ENCODE data around the gene DDR1. TPM values are rescaled to one million over a fixed set of nuclear protein-coding genes. Genes with fewer than 3 reads are reported as not detected.
"Not testable (repeated sequence)": the region's sequence is repeated elsewhere in the genome, so short reads cannot be mapped to it uniquely, and the experiment has no call there.

Gene DDR1
- total and polyA plus RNA-seq, 12 donors, result 7.3 to 49.2 (median 23.3) TPM

DNA sequence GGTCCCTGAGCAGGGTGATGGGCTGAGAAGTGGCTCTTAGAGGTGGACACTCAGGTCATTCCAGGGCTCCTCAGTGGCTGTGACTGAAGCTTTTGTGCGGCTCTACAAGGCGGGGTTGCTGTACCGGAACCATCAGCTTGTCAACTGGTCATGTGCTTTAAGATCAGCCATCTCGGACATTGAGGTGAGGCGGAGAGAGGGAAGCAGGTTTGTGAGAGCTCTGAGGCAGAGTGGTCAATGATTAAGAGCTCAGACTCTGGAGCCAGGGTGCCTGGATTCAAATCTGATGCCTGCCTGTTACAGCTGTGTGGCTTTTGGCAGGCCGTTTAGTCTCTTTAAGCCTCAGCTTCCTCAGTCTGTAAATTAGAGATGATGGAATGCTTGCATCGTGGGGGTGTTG lies 32.7 kb downstream of the DDR1 start:
- TF ChIP-seq, protein P1, sequence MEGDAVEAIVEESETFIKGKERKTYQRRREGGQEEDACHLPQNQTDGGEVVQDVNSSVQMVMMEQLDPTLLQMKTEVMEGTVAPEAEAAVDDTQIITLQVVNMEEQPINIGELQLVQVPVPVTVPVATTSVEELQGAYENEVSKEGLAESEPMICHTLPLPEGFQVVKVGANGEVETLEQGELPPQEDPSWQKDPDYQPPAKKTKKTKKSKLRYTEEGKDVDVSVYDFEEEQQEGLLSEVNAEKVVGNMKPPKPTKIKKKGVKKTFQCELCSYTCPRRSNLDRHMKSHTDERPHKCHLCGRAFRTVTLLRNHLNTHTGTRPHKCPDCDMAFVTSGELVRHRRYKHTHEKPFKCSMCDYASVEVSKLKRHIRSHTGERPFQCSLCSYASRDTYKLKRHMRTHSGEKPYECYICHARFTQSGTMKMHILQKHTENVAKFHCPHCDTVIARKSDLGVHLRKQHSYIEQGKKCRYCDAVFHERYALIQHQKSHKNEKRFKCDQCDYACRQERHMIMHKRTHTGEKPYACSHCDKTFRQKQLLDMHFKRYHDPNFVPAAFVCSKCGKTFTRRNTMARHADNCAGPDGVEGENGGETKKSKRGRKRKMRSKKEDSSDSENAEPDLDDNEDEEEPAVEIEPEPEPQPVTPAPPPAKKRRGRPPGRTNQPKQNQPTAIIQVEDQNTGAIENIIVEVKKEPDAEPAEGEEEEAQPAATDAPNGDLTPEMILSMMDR (IDR thresholded peaks at IDR 0.05), result no peak
- intact Hi-C loops (cut with DNase I), result loop anchor here in 7 of 10 donors (2.0 to 10.0 kb wide), 7 partner anchors 125 to 170 kb away; no protein-coding TSS in a partner anchor
- no peak for DNase-seq

DNA sequence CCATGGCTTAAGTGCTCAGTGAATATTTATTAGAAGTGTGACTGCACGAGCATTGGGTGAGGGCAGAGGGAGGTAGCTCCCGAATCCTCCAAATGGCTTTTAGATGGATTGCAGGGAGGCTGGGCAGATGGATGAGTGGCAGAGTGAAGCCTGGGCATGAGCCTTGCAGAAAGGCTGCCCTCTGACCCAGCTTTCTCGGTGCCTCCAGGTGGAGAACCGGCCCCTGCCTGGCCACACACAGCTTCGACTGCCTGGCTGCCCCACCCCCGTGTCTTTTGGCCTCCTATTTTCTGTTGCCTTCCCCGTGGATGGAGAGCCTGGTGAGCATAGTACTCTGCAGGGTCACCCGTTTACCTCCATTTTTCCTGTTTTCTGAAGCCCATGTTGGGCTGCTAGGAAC lies 33.2 kb downstream of the DDR1 start:
- ATAC-seq (no peak), DNase-seq (no peak)
- intact Hi-C loops (cut with DNase I), result loop anchor here in 7 of 10 donors (2.0 to 10.0 kb wide), 7 partner anchors 125 to 170 kb away; no protein-coding TSS in a partner anchor
- H3K36me3 ChIP-seq, result peaks cover 0 to 72% (median 46%) of the 10 kb centered on the region in 9 donors
- TF ChIP-seq, protein P1 (IDR thresholded peaks at IDR 0.05), result no peak
- H3K27me3 ChIP-seq, result no peaks in the 10 kb centered on the region
- peaks cover 5 to 26% (median 23%) of the 10 kb centered on the region in 9 donors for H3K4me1 ChIP-seq
- WGBS, 2 donors, result 94 to 95% methylated on average over 8 of the region's 8 CpGs
- H3K27ac ChIP-seq, result no peak overlapping the region
- H3K4me3 ChIP-seq, result no peak overlapping the region
- no peaks in the 10 kb centered on the region for H3K9me3 ChIP-seq

More for the DNA sequence above, 32.7 kb downstream of the DDR1 start:
- no peak for ATAC-seq
- Histone ChIP-seq H3K4me1 (peaks cover 5 to 26% (median 23%) of the 10 kb centered on the region in 9 donors), H3K27me3 (no peaks in the 10 kb centered on the region), H3K27ac (no peak overlapping the region), H3K9me3 (no peaks in the 10 kb centered on the region), H3K4me3 (no peak overlapping the region), H3K36me3 (peaks cover 0 to 72% (median 44%) of the 10 kb centered on the region in 9 donors)
- WGBS, 2 donors, result 96% methylated on average over 7 of the region's 7 CpGs

DNA sequence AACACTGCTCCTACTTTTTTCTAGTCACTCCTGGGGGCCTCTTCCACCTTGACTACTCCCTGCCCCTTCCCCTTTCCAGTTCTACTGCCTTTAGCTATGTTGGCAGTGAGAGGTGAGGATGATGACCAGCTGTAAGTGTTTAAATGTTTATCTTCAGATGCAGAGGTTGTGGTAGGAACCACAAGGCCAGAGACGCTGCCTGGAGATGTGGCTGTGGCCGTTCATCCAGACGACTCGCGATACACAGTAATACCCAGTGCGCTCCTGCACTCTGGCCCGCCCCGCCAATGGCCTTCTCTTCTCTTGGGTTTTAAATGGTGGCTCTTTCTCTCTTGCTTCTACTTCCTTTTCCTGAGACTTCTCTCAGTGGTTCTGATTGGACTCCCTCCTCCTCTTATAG lies 34.4 kb downstream of the DDR1 start:
- 93% methylated on average over 8 of the region's 8 CpGs for WGBS, 2 donors
- Histone ChIP-seq H3K4me1 (peaks cover 5 to 24% (median 19%) of the 10 kb centered on the region in 9 donors), H3K36me3 (peaks cover 0 to 76% (median 52%) of the 10 kb centered on the region in 9 donors), H3K9me3 (no peaks in the 10 kb centered on the region), H3K27ac (no peak overlapping the region), H3K27me3 (no peaks in the 10 kb centered on the region), H3K4me3 (no peak overlapping the region)
- no peak for ATAC-seq
- TF ChIP-seq, protein P1 (IDR thresholded peaks at IDR 0.05), result no peak
- no peak for DNase-seq
- intact Hi-C loops (cut with DNase I), result loop anchor here in 6 of 10 donors (5.0 to 10.0 kb wide), 6 partner anchors 124 to 169 kb away; no protein-coding TSS in a partner anchor

DNA sequence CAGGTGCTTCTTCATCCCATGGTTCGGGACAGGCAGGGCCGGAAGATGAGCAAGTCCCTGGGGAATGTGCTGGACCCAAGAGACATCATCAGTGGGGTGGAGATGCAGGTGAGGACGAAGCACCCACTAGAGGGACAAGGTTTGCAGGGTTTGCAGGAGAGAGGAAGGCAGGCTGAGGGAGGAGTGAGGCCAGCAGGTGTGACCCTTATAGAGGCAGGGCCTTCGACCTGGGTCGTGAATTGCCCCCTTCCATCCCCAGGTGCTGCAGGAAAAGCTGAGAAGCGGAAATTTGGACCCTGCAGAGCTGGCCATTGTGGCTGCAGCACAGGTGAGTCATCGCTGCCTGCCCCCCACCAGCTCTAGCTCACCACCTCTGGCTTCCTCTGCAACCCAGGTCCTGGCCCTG lies 38.1 kb downstream of the DDR1 start:
- intact Hi-C loops (cut with DNase I), result loop anchor here in 2 of 10 donors (5.0 to 10.0 kb wide), 3 partner anchors 122 to 155 kb away; no protein-coding TSS in a partner anchor
- Histone ChIP-seq H3K27ac (no peak overlapping the region), H3K4me3 (no peak overlapping the region), H3K9me3 (no peaks in the 10 kb centered on the region), H3K36me3 (peaks cover 0 to 97% (median 52%) of the 10 kb centered on the region in 9 donors), H3K4me1 (peaks cover 0 to 16% (median 0%) of the 10 kb centered on the region in 9 donors), H3K27me3 (no peaks in the 10 kb centered on the region)
- ATAC-seq (no peak), DNase-seq (no peak)
- WGBS, 2 donors, result 92 to 94% methylated on average over 7 of the region's 7 CpGs
- TF ChIP-seq, protein P1 (IDR thresholded peaks at IDR 0.05), result no peak

DNA sequence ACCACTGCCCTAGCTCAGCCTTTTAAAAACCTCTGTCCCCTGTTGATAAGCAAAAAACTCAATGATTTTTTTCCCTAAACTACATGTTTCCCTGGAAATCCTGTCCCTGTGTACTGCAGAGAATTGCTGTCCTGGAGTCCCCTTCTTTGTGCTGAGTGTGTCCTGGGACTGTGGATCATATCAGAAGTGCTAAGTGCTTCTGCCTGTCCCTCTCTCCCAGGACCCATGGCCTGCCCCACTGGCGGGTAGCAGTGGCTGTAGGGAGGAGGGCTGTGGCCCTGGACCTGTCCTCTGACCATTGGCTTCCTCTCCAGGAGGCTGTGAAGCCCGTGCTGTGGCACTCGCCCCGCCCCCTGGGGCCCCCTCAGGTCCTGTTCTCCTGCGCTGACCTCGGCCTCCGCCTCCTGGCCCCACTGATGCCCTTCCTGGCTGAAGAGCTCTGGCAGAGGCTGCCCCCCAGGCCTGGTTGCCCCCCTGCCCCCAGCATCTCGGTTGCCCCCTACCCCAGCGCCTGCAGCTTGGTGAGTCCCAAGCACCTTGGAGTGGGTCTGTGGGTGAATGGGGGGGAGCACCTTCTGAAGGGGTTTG lies 39.8 kb downstream of the DDR1 start:
- Histone ChIP-seq H3K4me1 (peaks cover 0 to 16% (median 0%) of the 10 kb centered on the region in 9 donors), H3K36me3 (peaks cover 0 to 84% (median 41%) of the 10 kb centered on the region in 9 donors), H3K9me3 (peaks cover 0 to 12% (median 0%) of the 10 kb centered on the region in 11 donors)
- H3K4me3 ChIP-seq, H3K27ac ChIP-seq, H3K27me3 ChIP-seq, DNase-seq: not testable (repeated sequence)
- intact Hi-C loops (cut with DNase I), result loop anchor here in 2 of 10 donors (5.0 to 10.0 kb wide), 3 partner anchors 121 to 153 kb away; no protein-coding TSS in a partner anchor
- WGBS, 2 donors, result 79 to 82% methylated on average over 9 of the region's 9 CpGs
- peak in 6 of 8 donors; percentile 12 to 72 (median 58) for ATAC-seq

All from heart right ventricle (tissue), 16 donors.